Vagina (tissue), 2 donors: ENCODE data around the gene PCYOX1L.

Source experiments
- CTCF ChIP-seq, 3 experiments: fragments of 450-650 bp in 2 of 3; fragments of 200-600 bp in 1 of 3; sonication (generic) in 1 of 3; IDR thresholded peaks; one replicate each; pipeline ENCODE4 v1.5.1; 2017 to 2019; ENCODE audit warnings: antibody characterized with exemption in 3 of 3, mild to moderate bottlenecking in 2 of 3, moderate library complexity in 2 of 3
- POLR2A ChIP-seq, 2 donors: fragments of 450-650 bp; IDR thresholded peaks; one replicate each; pipeline ENCODE4 v1.6.1; 2017; ENCODE audit warnings: antibody characterized with exemption in 2 of 2, mild to moderate bottlenecking in 2 of 2, moderate library complexity in 2 of 2
- POLR2AphosphoS5 ChIP-seq, 2 donors: sonication (generic); formaldehyde crosslinking; IDR thresholded peaks; one replicate each; pipeline ENCODE4 v1.9.0; 2017; ENCODE audit warnings: antibody characterized with exemption in 2 of 2, mild to moderate bottlenecking in 2 of 2, low read depth in 1 of 2; ENCODE audit not compliant: insufficient read depth in 1 of 2

- TF ChIP-seq CTCF (IDR thresholded peaks at IDR 0.05) = peak in 1 of 3 experiments; percentile 9
- TF ChIP-seq POLR2A (IDR thresholded peaks at IDR 0.05) = no peak
- TF ChIP-seq POLR2AphosphoS5 (IDR thresholded peaks at IDR 0.05; ENCODE audit: insufficient read depth in 1 of 2, low read depth in 1 of 2) = no peak
Observed at GRCh38 chr5:149410071-149410470, 52.2 kb downstream of the PCYOX1L start.
